Natural killer cell treated with Interleukin-12 subunit alpha and Interleukin-12 subunit beta and Interleukin-15 and Interleukin-18, amount 100 ng/mL, for 72 hours (primary cell): ENCODE measurements around the gene HK2. TPM values are rescaled to one million over a fixed set of nuclear protein-coding genes. Genes with fewer than 3 reads are reported as not detected.

Source experiments
- ATAC-seq, 2 donors: fragments of 150-1000 bp; cut with Tn5 transposase in 1 of 2; sonication (Bioruptor Pico), chemical (Tn5 transposase) in 1 of 2; 2 replicates each; pipeline ENCODE4 v1.10.0; 2021
- DNase-seq: peaks from one replicate; pipeline ENCODE4 v3.0.0; 2022; ENCODE audit warnings: low spot score
- H3K27ac Mint-ChIP-seq, 2 donors: 1 replicate in 1 of 2; 2 replicates in 1 of 2; pipeline ENCODE4 v1.8.0; 2022; ENCODE audit warnings: mixed read lengths in 2 of 2, mild to moderate bottlenecking in 1 of 2, moderate library complexity in 1 of 2
- H3K27me3 Mint-ChIP-seq, 2 donors: 1 replicate in 1 of 2; 2 replicates in 1 of 2; pipeline ENCODE4 v1.8.0; 2022; ENCODE audit warnings: mixed read lengths in 2 of 2
- H3K36me3 Mint-ChIP-seq: one replicate; pipeline ENCODE4 v1.8.0; 2022; ENCODE audit warnings: mixed read lengths
- H3K4me1 Mint-ChIP-seq, 2 donors: 1 replicate in 1 of 2; 2 replicates in 1 of 2; pipeline ENCODE4 v1.8.0; 2022; ENCODE audit warnings: low read depth in 2 of 2, mixed read lengths in 2 of 2, mild to moderate bottlenecking in 1 of 2
- H3K4me3 Mint-ChIP-seq: one replicate; pipeline ENCODE4 v1.8.0; 2022; ENCODE audit warnings: mixed read lengths
- H3K9me3 Mint-ChIP-seq: 2 replicates; pipeline ENCODE4 v1.8.0; 2022; ENCODE audit warnings: mixed read lengths
- total RNA-seq, 2 donors: library from RNA; stranded (reverse); gene quantifications; one replicate each; pipeline ENCODE4 v1.2.3, GENCODE V29; 2022

The HK2 gene
- total RNA-seq, 2 donors from 2014 or later: 71.3 to 78.1 TPM

- H3K4me1 Mint-ChIP-seq: peaks cover 5 to 12% of the 10 kb centered on the region in 2 donors
These were observed 22.7 kb downstream of the HK2 start for GRCh38 chr2:74856599-74856998.

GRCh38 chr2:74857215-74857614 is 23.3 kb downstream of the HK2 start:
- no peaks in the 10 kb centered on the region for H3K9me3 Mint-ChIP-seq
- H3K36me3 Mint-ChIP-seq: no peaks in the 10 kb centered on the region
- H3K4me1 Mint-ChIP-seq: peaks cover 5 to 10% of the 10 kb centered on the region in 2 donors
- H3K4me3 Mint-ChIP-seq: no peak overlapping the region
- ATAC-seq (no peak), DNase-seq (no peak)
- H3K27me3 Mint-ChIP-seq: no peaks in the 10 kb centered on the region
- H3K27ac Mint-ChIP-seq: no peak overlapping the region

More at GRCh38 chr2:74856599-74856998, 22.7 kb downstream of the HK2 start:
- Mint-ChIP-seq H3K9me3 (no peaks in the 10 kb centered on the region), H3K27ac (no peak overlapping the region), H3K36me3 (no peaks in the 10 kb centered on the region), H3K4me3 (no peak overlapping the region), H3K27me3 (no peaks in the 10 kb centered on the region)
- ATAC-seq (no peak), DNase-seq (no peak)

- H3K36me3 Mint-ChIP-seq: no peaks in the 10 kb centered on the region
- ATAC-seq (no peak), DNase-seq (no peak)
- H3K4me1 Mint-ChIP-seq: peaks cover 5 to 10% of the 10 kb centered on the region in 2 donors
- no peaks in the 10 kb centered on the region for H3K27me3 Mint-ChIP-seq
- H3K9me3 Mint-ChIP-seq: no peaks in the 10 kb centered on the region
- no peak overlapping the region for H3K4me3 Mint-ChIP-seq
- H3K27ac Mint-ChIP-seq: peak overlapping the region in 1 of 2 donors; percentile 9
These were observed 23.8 kb downstream of the HK2 start for GRCh38 chr2:74857725-74858124.

GRCh38 chr2:74858281-74858680 is 24.4 kb downstream of the HK2 start:
- no peak for DNase-seq
- peaks cover 5 to 10% of the 10 kb centered on the region in 2 donors for H3K4me1 Mint-ChIP-seq
- peak overlapping the region; percentile 9 to 35 for H3K27ac Mint-ChIP-seq
- H3K27me3 Mint-ChIP-seq: no peaks in the 10 kb centered on the region
- ATAC-seq: no peak
- H3K9me3 Mint-ChIP-seq: no peaks in the 10 kb centered on the region
- H3K36me3 Mint-ChIP-seq: no peaks in the 10 kb centered on the region
- H3K4me3 Mint-ChIP-seq: no peak overlapping the region

GRCh38 chr2:74860079-74860478 is 26.2 kb downstream of the HK2 start:
- no peak overlapping the region for H3K4me3 Mint-ChIP-seq
- ATAC-seq: no peak
- H3K4me1 Mint-ChIP-seq: peaks cover 5 to 10% of the 10 kb centered on the region in 2 donors
- no peaks in the 10 kb centered on the region for H3K27me3 Mint-ChIP-seq
- no peaks in the 10 kb centered on the region for H3K9me3 Mint-ChIP-seq
- no peaks in the 10 kb centered on the region for H3K36me3 Mint-ChIP-seq
- no peak overlapping the region for H3K27ac Mint-ChIP-seq
- peak; percentile 12 for DNase-seq

GRCh38 chr2:74860521-74860920 is 26.6 kb downstream of the HK2 start:
- no peak overlapping the region for H3K4me3 Mint-ChIP-seq
- no peaks in the 10 kb centered on the region for H3K36me3 Mint-ChIP-seq
- no peaks in the 10 kb centered on the region for H3K27me3 Mint-ChIP-seq
- no peak overlapping the region for H3K27ac Mint-ChIP-seq
- H3K9me3 Mint-ChIP-seq: no peaks in the 10 kb centered on the region
- H3K4me1 Mint-ChIP-seq: peaks cover 5 to 8% of the 10 kb centered on the region in 2 donors
- ATAC-seq (no peak), DNase-seq (no peak)

- no peaks in the 10 kb centered on the region for H3K9me3 Mint-ChIP-seq
- no peaks in the 10 kb centered on the region for H3K36me3 Mint-ChIP-seq
- no peak overlapping the region for H3K27ac Mint-ChIP-seq
- peaks cover 5 to 10% of the 10 kb centered on the region in 2 donors for H3K4me1 Mint-ChIP-seq
- DNase-seq: no peak
- no peak overlapping the region for H3K4me3 Mint-ChIP-seq
- no peaks in the 10 kb centered on the region for H3K27me3 Mint-ChIP-seq
- no peak for ATAC-seq
These were observed 27.6 kb downstream of the HK2 start for GRCh38 chr2:74861531-74861930.

GRCh38 chr2:74862020-74862964 is 28.4 kb downstream of the HK2 start:
- Mint-ChIP-seq H3K27ac (no peak overlapping the region), H3K4me3 (no peak overlapping the region), H3K36me3 (no peaks in the 10 kb centered on the region), H3K4me1 (peaks cover 5 to 10% of the 10 kb centered on the region in 2 donors), H3K9me3 (no peaks in the 10 kb centered on the region), H3K27me3 (no peaks in the 10 kb centered on the region)
- ATAC-seq (peak in 1 of 2 donors; percentile 46), DNase-seq (no peak)

GRCh38 chr2:74863802-74864248 is 29.9 kb downstream of the HK2 start:
- no peaks in the 10 kb centered on the region for H3K27me3 Mint-ChIP-seq
- DNase-seq (no peak), ATAC-seq (no peak)
- H3K9me3 Mint-ChIP-seq: no peaks in the 10 kb centered on the region
- H3K4me1 Mint-ChIP-seq: peaks cover 8 to 12% of the 10 kb centered on the region in 2 donors
- H3K27ac Mint-ChIP-seq: no peak overlapping the region
- no peaks in the 10 kb centered on the region for H3K36me3 Mint-ChIP-seq
- no peak overlapping the region for H3K4me3 Mint-ChIP-seq

- H3K36me3 Mint-ChIP-seq: no peaks in the 10 kb centered on the region
- H3K4me1 Mint-ChIP-seq: peaks cover 10 to 14% of the 10 kb centered on the region in 2 donors
- H3K27ac Mint-ChIP-seq: no peak overlapping the region
- H3K9me3 Mint-ChIP-seq: no peaks in the 10 kb centered on the region
- DNase-seq (no peak), ATAC-seq (no peak)
- no peak overlapping the region for H3K4me3 Mint-ChIP-seq
- no peaks in the 10 kb centered on the region for H3K27me3 Mint-ChIP-seq
These were observed 31.1 kb downstream of the HK2 start for GRCh38 chr2:74864728-74865722.

- H3K27ac Mint-ChIP-seq: no peak overlapping the region
- H3K27me3 Mint-ChIP-seq: no peaks in the 10 kb centered on the region
- no peak for DNase-seq
- H3K4me3 Mint-ChIP-seq: no peak overlapping the region
- ATAC-seq: no peak
- no peaks in the 10 kb centered on the region for H3K9me3 Mint-ChIP-seq
- no peaks in the 10 kb centered on the region for H3K36me3 Mint-ChIP-seq
- H3K4me1 Mint-ChIP-seq: peaks cover 10 to 14% of the 10 kb centered on the region in 2 donors
These were observed 32.1 kb downstream of the HK2 start for GRCh38 chr2:74865770-74866674.

- Mint-ChIP-seq H3K4me3 (no peak overlapping the region), H3K4me1 (peaks cover 20 to 21% of the 10 kb centered on the region in 2 donors), H3K36me3 (peaks cover 3% of the 10 kb centered on the region), H3K27ac (no peak overlapping the region), H3K27me3 (no peaks in the 10 kb centered on the region), H3K9me3 (no peaks in the 10 kb centered on the region)
- no peak for DNase-seq
- ATAC-seq: no peak
These were observed 34.1 kb downstream of the HK2 start for GRCh38 chr2:74867841-74868658.
